HepG2 (cell line): ENCODE data around the gene APOA1. TPM values are rescaled to one million over a fixed set of nuclear protein-coding genes. Genes with fewer than 3 reads are reported as not detected.

Experiments
- CCDC6 ChIP-seq: sonication (generic); formaldehyde crosslinking; IDR thresholded peaks from 2 replicates; pipeline ENCODE4 v1.8.1; 2022; ENCODE audit warnings: mild to moderate bottlenecking, missing genetic modification reagents, moderate library complexity
- CREB1 ChIP-seq, 2 experiments: fragments of 450-650 bp in 1 of 2; IDR thresholded peaks; 2 replicates each; pipeline ENCODE4 v1.6.1; 2016 to 2017; ENCODE audit warnings: control low read depth in 1 of 2, mild to moderate bottlenecking in 1 of 2, missing compliant biosample characterization in 1 of 2, missing genetic modification characterization in 1 of 2
- HMGA1 ChIP-seq: sonication (generic); formaldehyde crosslinking; conservative IDR thresholded peaks from 2 replicates; pipeline ENCODE4 v1.4.0; 2020; ENCODE audit warnings: missing genetic modification reagents
- KDM5B ChIP-seq: sonication (generic); formaldehyde crosslinking; IDR thresholded peaks from 2 replicates; pipeline ENCODE4 v1.4.0; 2020; ENCODE audit warnings: missing genetic modification reagents, mild to moderate bottlenecking, borderline replicate concordance
- NR2C2 ChIP-seq: sonication (generic); formaldehyde crosslinking; IDR thresholded peaks from 2 replicates; pipeline ENCODE4 v1.4.0; 2020; ENCODE audit warnings: missing genetic modification reagents, mild to moderate bottlenecking, moderate library complexity, borderline replicate concordance
- SRY ChIP-seq: sonication (generic); formaldehyde crosslinking; IDR thresholded peaks from 2 replicates; pipeline ENCODE4 v1.8.0; 2022; ENCODE audit warnings: mild to moderate bottlenecking, missing genetic modification reagents
- ZNF570 ChIP-seq: sonication (generic); formaldehyde crosslinking; IDR thresholded peaks from 2 replicates; pipeline ENCODE4 v1.4.0; 2020; ENCODE audit warnings: mild to moderate bottlenecking, missing genetic modification reagents, borderline replicate concordance
- ZNF629 ChIP-seq: sonication (generic); formaldehyde crosslinking; conservative IDR thresholded peaks from 2 replicates; pipeline ENCODE4 v1.5.0; 2020; ENCODE audit warnings: missing genetic modification reagents
- ZSCAN22 ChIP-seq: sonication (generic); formaldehyde crosslinking; IDR thresholded peaks from 2 replicates; pipeline ENCODE4 v1.4.0; 2020; ENCODE audit warnings: mild to moderate bottlenecking, missing genetic modification reagents
- polyA plus RNA-seq, 8 experiments: library from polyadenylated mRNA; depleted of rRNA in 3 of 8; stranded (reverse) in 7 of 8; unstranded in 1 of 8; fragments of >200 nt; fragmentation: Illumina TruSeq in 4 of 8; extraction: Trizol in 4 of 8; gene quantifications; 2 replicates each; pipeline versions ENCODE4 v1.2.1 to v1.2.3, GENCODE V29; 2011 to 2016; ENCODE audit warnings: low read depth in 4 of 8, missing spikeins in 1 of 8, mixed read lengths in 1 of 8; ENCODE audit not compliant: insufficient read depth in 1 of 8
- total RNA-seq, 5 experiments: library from RNA; depleted of rRNA; stranded (reverse); fragments of >200 nt; fragmentation: Illumina TruSeq; extraction: Trizol; gene quantifications; 2 replicates each; pipeline ENCODE4 v1.2.3, GENCODE V29; 2016; ENCODE audit warnings: low read depth in 1 of 5
- TF ChIP-seq, protein P1 (sequence below): IDR thresholded peaks from 2 replicates; pipeline ENCODE4 v1.6.1; 2016; ENCODE audit warnings: mild to moderate bottlenecking
- TF ChIP-seq, protein P2 (sequence below): sonication (generic); formaldehyde crosslinking; IDR thresholded peaks from 2 replicates; pipeline ENCODE4 v1.9.0; 2022; ENCODE audit warnings: missing genetic modification reagents, mild to moderate bottlenecking, borderline replicate concordance
- TF ChIP-seq, protein P3 (sequence below): sonication (generic); formaldehyde crosslinking; IDR thresholded peaks from 2 replicates; pipeline ENCODE4 v1.9.0; 2022; ENCODE audit warnings: low read depth, missing genetic modification reagents
- TF ChIP-seq, protein P4 (sequence below): sonication (generic); formaldehyde crosslinking; IDR thresholded peaks from 2 replicates; pipeline ENCODE4 v1.4.0; 2020; ENCODE audit warnings: missing genetic modification reagents, mild to moderate bottlenecking, borderline replicate concordance
- TF ChIP-seq, protein P5 (sequence below): sonication (generic); formaldehyde crosslinking; IDR thresholded peaks from 2 replicates; pipeline ENCODE4 v1.4.0; 2020; ENCODE audit warnings: missing genetic modification reagents
- TF ChIP-seq, protein P6 (sequence below): sonication (generic); formaldehyde crosslinking; IDR thresholded peaks from 2 replicates; pipeline ENCODE4 v1.8.0; 2022; ENCODE audit warnings: mild to moderate bottlenecking, missing genetic modification reagents; ENCODE audit not compliant: insufficient replicate concordance

Gene APOA1
- total and polyA plus RNA-seq, 2 of the 13 experiments (the other 11 are each of a cell fraction or from before 2014, with no cell fraction given), result 1,973 to 5,485 TPM

DNA sequence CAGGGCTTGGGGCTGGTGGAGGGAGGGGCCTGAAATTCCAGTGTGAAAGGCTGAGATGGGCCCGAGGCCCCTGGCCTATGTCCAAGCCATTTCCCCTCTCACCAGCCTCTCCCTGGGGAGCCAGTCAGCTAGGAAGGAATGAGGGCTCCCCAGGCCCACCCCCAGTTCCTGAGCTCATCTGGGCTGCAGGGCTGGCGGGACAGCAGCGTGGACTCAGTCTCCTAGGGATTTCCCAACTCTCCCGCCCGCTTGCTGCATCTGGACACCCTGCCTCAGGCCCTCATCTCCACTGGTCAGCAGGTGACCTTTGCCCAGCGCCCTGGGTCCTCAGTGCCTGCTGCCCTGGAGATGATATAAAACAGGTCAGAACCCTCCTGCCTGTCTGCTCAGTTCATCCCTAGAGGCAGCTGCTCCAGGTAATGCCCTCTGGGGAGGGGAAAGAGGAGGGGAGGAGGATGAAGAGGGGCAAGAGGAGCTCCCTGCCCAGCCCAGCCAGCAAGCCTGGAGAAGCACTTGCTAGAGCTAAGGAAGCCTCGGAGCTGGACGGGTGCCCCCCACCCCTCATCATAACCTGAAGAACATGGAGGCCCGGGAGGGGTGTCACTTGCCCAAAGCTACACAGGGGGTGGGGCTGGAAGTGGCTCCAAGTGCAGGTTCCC is 7.8 kb downstream of the APOA1 start, which contains the start of gene APOC3 (continued):
- TF ChIP-seq ZNF629, result 0 out of 2 replicates have a peak, but pooled peaks have one; percentile 7
- TF ChIP-seq, protein P1, sequence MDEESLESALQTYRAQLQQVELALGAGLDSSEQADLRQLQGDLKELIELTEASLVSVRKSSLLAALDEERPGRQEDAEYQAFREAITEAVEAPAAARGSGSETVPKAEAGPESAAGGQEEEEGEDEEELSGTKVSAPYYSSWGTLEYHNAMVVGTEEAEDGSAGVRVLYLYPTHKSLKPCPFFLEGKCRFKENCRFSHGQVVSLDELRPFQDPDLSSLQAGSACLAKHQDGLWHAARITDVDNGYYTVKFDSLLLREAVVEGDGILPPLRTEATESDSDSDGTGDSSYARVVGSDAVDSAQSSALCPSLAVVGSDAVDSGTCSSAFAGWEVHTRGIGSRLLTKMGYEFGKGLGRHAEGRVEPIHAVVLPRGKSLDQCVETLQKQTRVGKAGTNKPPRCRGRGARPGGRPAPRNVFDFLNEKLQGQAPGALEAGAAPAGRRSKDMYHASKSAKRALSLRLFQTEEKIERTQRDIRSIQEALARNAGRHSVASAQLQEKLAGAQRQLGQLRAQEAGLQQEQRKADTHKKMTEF (CRISPR knock-in tag), result peak; percentile 20; the same call in 1 of the 2 replicates
- TF ChIP-seq SRY (CRISPR knock-in tag), result peak; percentile 58; the same call in 1 of the 2 replicates
- TF ChIP-seq, protein P2, sequence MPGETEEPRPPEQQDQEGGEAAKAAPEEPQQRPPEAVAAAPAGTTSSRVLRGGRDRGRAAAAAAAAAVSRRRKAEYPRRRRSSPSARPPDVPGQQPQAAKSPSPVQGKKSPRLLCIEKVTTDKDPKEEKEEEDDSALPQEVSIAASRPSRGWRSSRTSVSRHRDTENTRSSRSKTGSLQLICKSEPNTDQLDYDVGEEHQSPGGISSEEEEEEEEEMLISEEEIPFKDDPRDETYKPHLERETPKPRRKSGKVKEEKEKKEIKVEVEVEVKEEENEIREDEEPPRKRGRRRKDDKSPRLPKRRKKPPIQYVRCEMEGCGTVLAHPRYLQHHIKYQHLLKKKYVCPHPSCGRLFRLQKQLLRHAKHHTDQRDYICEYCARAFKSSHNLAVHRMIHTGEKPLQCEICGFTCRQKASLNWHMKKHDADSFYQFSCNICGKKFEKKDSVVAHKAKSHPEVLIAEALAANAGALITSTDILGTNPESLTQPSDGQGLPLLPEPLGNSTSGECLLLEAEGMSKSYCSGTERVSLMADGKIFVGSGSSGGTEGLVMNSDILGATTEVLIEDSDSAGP (CRISPR knock-in tag), result peak; percentile 1; the same call in 1 of the 2 replicates
- peak; percentile 13; the same call in 1 of the 2 replicates for TF ChIP-seq CCDC6 (CRISPR knock-in tag)
- TF ChIP-seq, protein P3, sequence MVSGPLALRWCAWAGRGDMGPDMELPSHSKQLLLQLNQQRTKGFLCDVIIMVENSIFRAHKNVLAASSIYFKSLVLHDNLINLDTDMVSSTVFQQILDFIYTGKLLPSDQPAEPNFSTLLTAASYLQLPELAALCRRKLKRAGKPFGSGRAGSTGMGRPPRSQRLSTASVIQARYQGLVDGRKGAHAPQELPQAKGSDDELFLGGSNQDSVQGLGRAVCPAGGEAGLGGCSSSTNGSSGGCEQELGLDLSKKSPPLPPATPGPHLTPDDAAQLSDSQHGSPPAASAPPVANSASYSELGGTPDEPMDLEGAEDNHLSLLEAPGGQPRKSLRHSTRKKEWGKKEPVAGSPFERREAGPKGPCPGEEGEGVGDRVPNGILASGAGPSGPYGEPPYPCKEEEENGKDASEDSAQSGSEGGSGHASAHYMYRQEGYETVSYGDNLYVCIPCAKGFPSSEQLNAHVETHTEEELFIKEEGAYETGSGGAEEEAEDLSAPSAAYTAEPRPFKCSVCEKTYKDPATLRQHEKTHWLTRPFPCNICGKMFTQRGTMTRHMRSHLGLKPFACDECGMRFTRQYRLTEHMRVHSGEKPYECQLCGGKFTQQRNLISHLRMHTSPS (CRISPR knock-in tag), result peak; percentile 77; the same call in 1 of the 2 replicates
- TF ChIP-seq, protein P4, sequence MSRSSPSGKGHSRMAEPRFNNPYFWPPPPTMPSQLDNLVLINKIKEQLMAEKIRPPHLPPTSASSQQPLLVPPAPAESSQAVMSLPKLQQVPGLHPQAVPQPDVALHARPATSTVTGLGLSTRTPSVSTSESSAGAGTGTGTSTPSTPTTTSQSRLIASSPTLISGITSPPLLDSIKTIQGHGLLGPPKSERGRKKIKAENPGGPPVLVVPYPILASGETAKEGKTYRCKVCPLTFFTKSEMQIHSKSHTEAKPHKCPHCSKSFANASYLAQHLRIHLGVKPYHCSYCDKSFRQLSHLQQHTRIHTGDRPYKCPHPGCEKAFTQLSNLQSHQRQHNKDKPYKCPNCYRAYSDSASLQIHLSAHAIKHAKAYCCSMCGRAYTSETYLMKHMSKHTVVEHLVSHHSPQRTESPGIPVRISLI (CRISPR knock-in tag), result peak; percentile 49; the same call in 1 of the 2 replicates
- TF ChIP-seq, protein P5, sequence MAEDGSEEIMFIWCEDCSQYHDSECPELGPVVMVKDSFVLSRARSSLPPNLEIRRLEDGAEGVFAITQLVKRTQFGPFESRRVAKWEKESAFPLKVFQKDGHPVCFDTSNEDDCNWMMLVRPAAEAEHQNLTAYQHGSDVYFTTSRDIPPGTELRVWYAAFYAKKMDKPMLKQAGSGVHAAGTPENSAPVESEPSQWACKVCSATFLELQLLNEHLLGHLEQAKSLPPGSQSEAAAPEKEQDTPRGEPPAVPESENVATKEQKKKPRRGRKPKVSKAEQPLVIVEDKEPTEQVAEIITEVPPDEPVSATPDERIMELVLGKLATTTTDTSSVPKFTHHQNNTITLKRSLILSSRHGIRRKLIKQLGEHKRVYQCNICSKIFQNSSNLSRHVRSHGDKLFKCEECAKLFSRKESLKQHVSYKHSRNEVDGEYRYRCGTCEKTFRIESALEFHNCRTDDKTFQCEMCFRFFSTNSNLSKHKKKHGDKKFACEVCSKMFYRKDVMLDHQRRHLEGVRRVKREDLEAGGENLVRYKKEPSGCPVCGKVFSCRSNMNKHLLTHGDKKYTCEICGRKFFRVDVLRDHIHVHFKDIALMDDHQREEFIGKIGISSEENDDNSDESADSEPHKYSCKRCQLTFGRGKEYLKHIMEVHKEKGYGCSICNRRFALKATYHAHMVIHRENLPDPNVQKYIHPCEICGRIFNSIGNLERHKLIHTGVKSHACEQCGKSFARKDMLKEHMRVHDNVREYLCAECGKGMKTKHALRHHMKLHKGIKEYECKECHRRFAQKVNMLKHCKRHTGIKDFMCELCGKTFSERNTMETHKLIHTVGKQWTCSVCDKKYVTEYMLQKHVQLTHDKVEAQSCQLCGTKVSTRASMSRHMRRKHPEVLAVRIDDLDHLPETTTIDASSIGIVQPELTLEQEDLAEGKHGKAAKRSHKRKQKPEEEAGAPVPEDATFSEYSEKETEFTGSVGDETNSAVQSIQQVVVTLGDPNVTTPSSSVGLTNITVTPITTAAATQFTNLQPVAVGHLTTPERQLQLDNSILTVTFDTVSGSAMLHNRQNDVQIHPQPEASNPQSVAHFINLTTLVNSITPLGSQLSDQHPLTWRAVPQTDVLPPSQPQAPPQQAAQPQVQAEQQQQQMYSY (CRISPR knock-in tag), result 0 out of 2 replicates have a peak, but pooled peaks have one; percentile 14
- TF ChIP-seq HMGA1 (CRISPR knock-in tag), result no peak
- TF ChIP-seq, protein P6, sequence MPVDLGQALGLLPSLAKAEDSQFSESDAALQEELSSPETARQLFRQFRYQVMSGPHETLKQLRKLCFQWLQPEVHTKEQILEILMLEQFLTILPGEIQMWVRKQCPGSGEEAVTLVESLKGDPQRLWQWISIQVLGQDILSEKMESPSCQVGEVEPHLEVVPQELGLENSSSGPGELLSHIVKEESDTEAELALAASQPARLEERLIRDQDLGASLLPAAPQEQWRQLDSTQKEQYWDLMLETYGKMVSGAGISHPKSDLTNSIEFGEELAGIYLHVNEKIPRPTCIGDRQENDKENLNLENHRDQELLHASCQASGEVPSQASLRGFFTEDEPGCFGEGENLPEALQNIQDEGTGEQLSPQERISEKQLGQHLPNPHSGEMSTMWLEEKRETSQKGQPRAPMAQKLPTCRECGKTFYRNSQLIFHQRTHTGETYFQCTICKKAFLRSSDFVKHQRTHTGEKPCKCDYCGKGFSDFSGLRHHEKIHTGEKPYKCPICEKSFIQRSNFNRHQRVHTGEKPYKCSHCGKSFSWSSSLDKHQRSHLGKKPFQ (CRISPR knock-in tag), result peak; percentile 88
- TF ChIP-seq NR2C2 (CRISPR knock-in tag), result peak; percentile 81
- no peak for TF ChIP-seq CREB1 (IDR thresholded peaks at IDR 0.05)
- TF ChIP-seq CREB1 (CRISPR knock-in tag; IDR thresholded peaks at IDR 0.05), result no peak
- peak; percentile 50; the same call in 1 of the 2 replicates for TF ChIP-seq KDM5B (CRISPR knock-in tag)
- TF ChIP-seq ZNF570, result 0 out of 2 replicates have a peak, but pooled peaks have one; percentile 50
- TF ChIP-seq ZSCAN22 (CRISPR knock-in tag), result peak; percentile 72; the same call in 1 of the 2 replicates
